ENCODE results near the gene IGSF8.
"Not testable (repeated sequence)": the region's sequence is repeated elsewhere in the genome, so short reads cannot be mapped to it uniquely, and the experiment has no call there.

- TF ChIP-seq CTCF, POLR2A (IDR thresholded peaks at IDR 0.05): not testable (repeated sequence)
Observed at GRCh38 chr1:160050182-160050581, 48.2 kb downstream of the IGSF8 start.

Data from sigmoid colon (tissue), 3 donors.